HL-60 (cell line): ENCODE results near the gene TANC2.

Experiments
- GABPA ChIP-seq: IDR thresholded peaks from 2 replicates; pipeline ENCODE4 v1.6.1; 2012; ENCODE audit warnings: low read depth
- POLR2AphosphoS5 ChIP-seq: IDR thresholded peaks from 2 replicates; pipeline ENCODE4 v1.6.1; 2012; ENCODE audit warnings: low read depth
- SPI1 ChIP-seq: IDR thresholded peaks from 2 replicates; pipeline ENCODE4 v1.6.1; 2012; ENCODE audit warnings: low read depth, mild to moderate bottlenecking, borderline replicate concordance
- TF ChIP-seq, protein P1 (sequence below): IDR thresholded peaks from one replicate; pipeline ENCODE4 v1.5.1; 2011; ENCODE audit warnings: low read length, control low read depth, inconsistent platforms; ENCODE audit not compliant: insufficient read depth
- TF ChIP-seq, protein P2 (sequence below): IDR thresholded peaks from 2 replicates; pipeline ENCODE4 v1.6.1; 2012; ENCODE audit warnings: low read depth; ENCODE audit not compliant: insufficient replicate concordance

GRCh38 chr17:62929320-62929719 lies 36.7 kb upstream of the TANC2 start:
- TF ChIP-seq, protein P1, sequence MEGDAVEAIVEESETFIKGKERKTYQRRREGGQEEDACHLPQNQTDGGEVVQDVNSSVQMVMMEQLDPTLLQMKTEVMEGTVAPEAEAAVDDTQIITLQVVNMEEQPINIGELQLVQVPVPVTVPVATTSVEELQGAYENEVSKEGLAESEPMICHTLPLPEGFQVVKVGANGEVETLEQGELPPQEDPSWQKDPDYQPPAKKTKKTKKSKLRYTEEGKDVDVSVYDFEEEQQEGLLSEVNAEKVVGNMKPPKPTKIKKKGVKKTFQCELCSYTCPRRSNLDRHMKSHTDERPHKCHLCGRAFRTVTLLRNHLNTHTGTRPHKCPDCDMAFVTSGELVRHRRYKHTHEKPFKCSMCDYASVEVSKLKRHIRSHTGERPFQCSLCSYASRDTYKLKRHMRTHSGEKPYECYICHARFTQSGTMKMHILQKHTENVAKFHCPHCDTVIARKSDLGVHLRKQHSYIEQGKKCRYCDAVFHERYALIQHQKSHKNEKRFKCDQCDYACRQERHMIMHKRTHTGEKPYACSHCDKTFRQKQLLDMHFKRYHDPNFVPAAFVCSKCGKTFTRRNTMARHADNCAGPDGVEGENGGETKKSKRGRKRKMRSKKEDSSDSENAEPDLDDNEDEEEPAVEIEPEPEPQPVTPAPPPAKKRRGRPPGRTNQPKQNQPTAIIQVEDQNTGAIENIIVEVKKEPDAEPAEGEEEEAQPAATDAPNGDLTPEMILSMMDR = no peak
- TF ChIP-seq, protein P2, sequence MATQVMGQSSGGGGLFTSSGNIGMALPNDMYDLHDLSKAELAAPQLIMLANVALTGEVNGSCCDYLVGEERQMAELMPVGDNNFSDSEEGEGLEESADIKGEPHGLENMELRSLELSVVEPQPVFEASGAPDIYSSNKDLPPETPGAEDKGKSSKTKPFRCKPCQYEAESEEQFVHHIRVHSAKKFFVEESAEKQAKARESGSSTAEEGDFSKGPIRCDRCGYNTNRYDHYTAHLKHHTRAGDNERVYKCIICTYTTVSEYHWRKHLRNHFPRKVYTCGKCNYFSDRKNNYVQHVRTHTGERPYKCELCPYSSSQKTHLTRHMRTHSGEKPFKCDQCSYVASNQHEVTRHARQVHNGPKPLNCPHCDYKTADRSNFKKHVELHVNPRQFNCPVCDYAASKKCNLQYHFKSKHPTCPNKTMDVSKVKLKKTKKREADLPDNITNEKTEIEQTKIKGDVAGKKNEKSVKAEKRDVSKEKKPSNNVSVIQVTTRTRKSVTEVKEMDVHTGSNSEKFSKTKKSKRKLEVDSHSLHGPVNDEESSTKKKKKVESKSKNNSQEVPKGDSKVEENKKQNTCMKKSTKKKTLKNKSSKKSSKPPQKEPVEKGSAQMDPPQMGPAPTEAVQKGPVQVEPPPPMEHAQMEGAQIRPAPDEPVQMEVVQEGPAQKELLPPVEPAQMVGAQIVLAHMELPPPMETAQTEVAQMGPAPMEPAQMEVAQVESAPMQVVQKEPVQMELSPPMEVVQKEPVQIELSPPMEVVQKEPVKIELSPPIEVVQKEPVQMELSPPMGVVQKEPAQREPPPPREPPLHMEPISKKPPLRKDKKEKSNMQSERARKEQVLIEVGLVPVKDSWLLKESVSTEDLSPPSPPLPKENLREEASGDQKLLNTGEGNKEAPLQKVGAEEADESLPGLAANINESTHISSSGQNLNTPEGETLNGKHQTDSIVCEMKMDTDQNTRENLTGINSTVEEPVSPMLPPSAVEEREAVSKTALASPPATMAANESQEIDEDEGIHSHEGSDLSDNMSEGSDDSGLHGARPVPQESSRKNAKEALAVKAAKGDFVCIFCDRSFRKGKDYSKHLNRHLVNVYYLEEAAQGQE = no peak
- TF ChIP-seq GABPA (no peak), POLR2AphosphoS5 (no peak), SPI1 (no peak)
